SK-N-SH (cell line): ENCODE measurements around the gene ZNF518A. TPM values are rescaled to one million over a fixed set of nuclear protein-coding genes. Genes with fewer than 3 reads are reported as not detected.

Source experiments
- CTCF ChIA-PET: fragments of 300-600, 350-600 bp; formaldehyde crosslinking; extraction: SDS; loops from one replicate; lab custom pipeline; 2021; lab: Yijun Ruan, JAX
- POLR2A ChIA-PET: fragments of 350-600 bp; sonication (Branson Sonifier 250); formaldehyde crosslinking; extraction: SDS; loops from one replicate; lab custom pipeline; 2020; ENCODE audit warnings: antibody characterized with exemption, inconsistent platforms; lab: Yijun Ruan, JAX
- DNase-seq: peaks from one replicate; pipeline ENCODE4 v3.0.0; 2012
- H2AFZ ChIP-seq: fragments of 200-600 bp; sonication (generic); 2 replicates; pipeline ENCODE4 v1.8.1; 2016; ENCODE audit warnings: antibody characterized with exemption, mild to moderate bottlenecking, low read depth
- H3F3A ChIP-seq: fragments of 200-600 bp; sonication (generic); replicated peaks from 2 replicates; pipeline ENCODE3; 2016; ENCODE audit warnings: antibody characterized with exemption, mild to moderate bottlenecking; ENCODE audit not compliant: insufficient read depth
- H3K27ac ChIP-seq, 2 experiments: fragments of 200-500 bp in 1 of 2; fragments of 200-600 bp in 1 of 2; sonication (Bioruptor generic) in 1 of 2; sonication (generic), shearing (Covaris generic) in 1 of 2; 2 replicates each; pipeline versions ENCODE4 v1.5.1 to v1.6.1; 2014 to 2016; ENCODE audit warnings: low read depth in 2 of 2, inconsistent platforms in 1 of 2, low read length in 1 of 2, mild to moderate bottlenecking in 1 of 2, mixed read lengths in 1 of 2
- H3K27me3 ChIP-seq: fragments of 200-600 bp; sonication (generic), shearing (Covaris generic); 2 replicates; pipeline ENCODE4 v1.6.1; 2016; ENCODE audit warnings: mixed run types; ENCODE audit not compliant: insufficient read depth
- H3K36me3 ChIP-seq, 2 experiments: fragments of 200-500 bp in 1 of 2; fragments of 200-600 bp in 1 of 2; sonication (Bioruptor generic) in 1 of 2; sonication (generic) in 1 of 2; replicated peaks in 1 of 2; 2 replicates each; pipeline versions ENCODE3 to v1.5.1; 2014 to 2016; ENCODE audit warnings: low read length in 1 of 2, mild to moderate bottlenecking in 1 of 2; ENCODE audit not compliant: insufficient read depth in 2 of 2, control insufficient read depth in 1 of 2
- H3K4me1 ChIP-seq, 2 experiments: fragments of 200-500 bp in 1 of 2; fragments of 200-600 bp in 1 of 2; sonication (Bioruptor generic) in 1 of 2; sonication (generic), shearing (Covaris generic) in 1 of 2; 2 replicates each; pipeline versions ENCODE4 v1.5.1 to v1.6.1; 2014 to 2016; ENCODE audit warnings: low read depth in 1 of 2, low read length in 1 of 2, mixed run types in 1 of 2; ENCODE audit not compliant: insufficient read depth in 2 of 2, control insufficient read depth in 1 of 2
- H3K4me2 ChIP-seq: fragments of 200-600 bp; sonication (generic), shearing (Covaris generic); 2 replicates; pipeline ENCODE4 v1.6.1; 2017; ENCODE audit warnings: mixed run types
- H3K4me3 ChIP-seq, 2 experiments: fragments of 200-500 bp in 1 of 2; fragments of 200-600 bp in 1 of 2; sonication (Bioruptor generic) in 1 of 2; sonication (generic), shearing (Covaris generic) in 1 of 2; 2 replicates each; pipeline versions ENCODE4 v1.5.1 to v1.8.1; 2014 to 2016; ENCODE audit warnings: low read depth in 2 of 2, inconsistent platforms in 1 of 2, low read length in 1 of 2, mild to moderate bottlenecking in 1 of 2, mixed read lengths in 1 of 2, moderate library complexity in 1 of 2
- H3K79me2 ChIP-seq: fragments of 200-600 bp; sonication (generic); 2 replicates; pipeline ENCODE4 v1.8.1; 2017; ENCODE audit warnings: mild to moderate bottlenecking; ENCODE audit not compliant: insufficient read depth
- H3K9ac ChIP-seq: fragments of 200-600 bp; sonication (generic); 2 replicates; pipeline ENCODE4 v1.6.1; 2017; ENCODE audit warnings: mixed run types
- H3K9me2 ChIP-seq: fragments of 200-600 bp; sonication (generic); 2 replicates; pipeline ENCODE4 v1.6.1; 2017; ENCODE audit warnings: mixed run types
- H3K9me3 ChIP-seq: fragments of 200-600 bp; sonication (generic); 2 replicates; pipeline ENCODE4 v1.6.1; 2017; ENCODE audit warnings: mixed run types, mild to moderate bottlenecking, moderate library complexity
- H4K20me1 ChIP-seq: fragments of 200-600 bp; sonication (generic); 2 replicates; pipeline ENCODE4 v1.6.1; 2017; ENCODE audit warnings: mild to moderate bottlenecking, mixed run types; ENCODE audit not compliant: insufficient read depth
- CHD2 ChIP-seq: fragments of 150-350 bp; IDR thresholded peaks from 2 replicates; pipeline ENCODE4 v1.6.1; 2018; ENCODE audit warnings: low read length; ENCODE audit not compliant: partially characterized antibody
- ELF1 ChIP-seq: IDR thresholded peaks from 2 replicates; pipeline ENCODE4 v1.4.0; 2012
- EZH2phosphoT487 ChIP-seq: fragments of 200-600 bp; sonication (generic); IDR thresholded peaks from 2 replicates; pipeline ENCODE4 v1.6.1; 2017; ENCODE audit warnings: low read depth, mixed run types, mild to moderate bottlenecking, antibody characterized with exemption, moderate library complexity, borderline replicate concordance
- FOSL2 ChIP-seq: IDR thresholded peaks from 2 replicates; pipeline ENCODE4 v1.4.0; 2012; ENCODE audit warnings: low read depth, mild to moderate bottlenecking, moderate library complexity, borderline replicate concordance
- FOXJ3 ChIP-seq: sonication (generic); formaldehyde crosslinking; IDR thresholded peaks from 2 replicates; pipeline ENCODE4 v1.5.1; 2020; ENCODE audit warnings: mild to moderate bottlenecking, missing genetic modification reagents
- FOXM1 ChIP-seq: IDR thresholded peaks from 2 replicates; pipeline ENCODE4 v1.4.0; 2012; ENCODE audit warnings: low read depth, mild to moderate bottlenecking
- GABPA ChIP-seq: IDR thresholded peaks from 2 replicates; pipeline ENCODE4 v1.4.0; 2012; ENCODE audit warnings: low read depth, mild to moderate bottlenecking
- GATA2 ChIP-seq: sonication (generic); formaldehyde crosslinking; IDR thresholded peaks from 2 replicates; pipeline ENCODE4 v1.5.0; 2020; ENCODE audit warnings: mild to moderate bottlenecking, missing genetic modification reagents
- JUND ChIP-seq: IDR thresholded peaks from 2 replicates; pipeline ENCODE4 v1.4.0; 2012
- MXI1 ChIP-seq: IDR thresholded peaks from 2 replicates; pipeline ENCODE4 v1.6.1; 2012; ENCODE audit warnings: mild to moderate bottlenecking, low read depth, low read length, improper control_type of control experiment
- POLR2AphosphoS5 ChIP-seq: IDR thresholded peaks from 2 replicates; pipeline ENCODE4 v1.6.1; 2012; ENCODE audit warnings: low read depth, low read length
- RCOR1 ChIP-seq: fragments of 150-350 bp; IDR thresholded peaks from 2 replicates; pipeline ENCODE4 v1.6.1; 2017; ENCODE audit warnings: antibody characterized with exemption, low read length
- REST ChIP-seq: IDR thresholded peaks from 2 replicates; pipeline ENCODE4 v1.6.1; 2012; ENCODE audit warnings: mild to moderate bottlenecking, low read depth, low read length, moderate library complexity
- RXRA ChIP-seq: IDR thresholded peaks from 2 replicates; pipeline ENCODE4 v1.4.0; 2012; ENCODE audit warnings: low read depth, mild to moderate bottlenecking, borderline replicate concordance
- SIN3A ChIP-seq: IDR thresholded peaks from 2 replicates; pipeline ENCODE4 v1.6.1; 2012; ENCODE audit warnings: low read depth, mild to moderate bottlenecking, low read length, moderate library complexity, borderline replicate concordance
- SMC3 ChIP-seq: IDR thresholded peaks from 2 replicates; pipeline ENCODE4 v1.6.1; 2012; ENCODE audit warnings: low read depth, low read length, improper control_type of control experiment
- TCF12 ChIP-seq: IDR thresholded peaks from 2 replicates; pipeline ENCODE4 v1.4.0; 2012
- YY1 ChIP-seq: IDR thresholded peaks from 2 replicates; pipeline ENCODE4 v1.4.0; 2012; ENCODE audit warnings: low read depth, mild to moderate bottlenecking
- WGBS: methylation state at CpG from one replicate; pipeline ENCODE4 v1.1.6; 2017; ENCODE audit warnings: low lambda C conversion rate; 5-methylcytosine and 5-hydroxymethylcytosine counted together
- polyA plus RNA-seq, 3 experiments: library from polyadenylated mRNA; depleted of rRNA; stranded (reverse); fragments of >200 nt; gene quantifications; 2 replicates each; pipeline ENCODE4 v1.2.3, GENCODE V29; 2012
- TF ChIP-seq, protein P1 (sequence below): IDR thresholded peaks from 2 replicates; pipeline ENCODE4 v1.4.0; 2012; ENCODE audit warnings: low read depth, borderline replicate concordance
- TF ChIP-seq, protein P2 (sequence below): fragments of 150-350 bp; IDR thresholded peaks from 2 replicates; pipeline ENCODE4 v1.6.1; 2017; ENCODE audit warnings: antibody characterized with exemption, low read length, low read depth, borderline replicate concordance
- TF ChIP-seq, protein P3 (sequence below): fragments of 200-600 bp; sonication (generic); IDR thresholded peaks from 2 replicates; pipeline ENCODE4 v1.6.1; 2017; ENCODE audit warnings: antibody characterized with exemption, mild to moderate bottlenecking, moderate library complexity

The ZNF518A gene
- polyA plus RNA-seq, 1 of the 3 experiments (the other 2 are of a cell fraction) = 1.7 TPM

DNA sequence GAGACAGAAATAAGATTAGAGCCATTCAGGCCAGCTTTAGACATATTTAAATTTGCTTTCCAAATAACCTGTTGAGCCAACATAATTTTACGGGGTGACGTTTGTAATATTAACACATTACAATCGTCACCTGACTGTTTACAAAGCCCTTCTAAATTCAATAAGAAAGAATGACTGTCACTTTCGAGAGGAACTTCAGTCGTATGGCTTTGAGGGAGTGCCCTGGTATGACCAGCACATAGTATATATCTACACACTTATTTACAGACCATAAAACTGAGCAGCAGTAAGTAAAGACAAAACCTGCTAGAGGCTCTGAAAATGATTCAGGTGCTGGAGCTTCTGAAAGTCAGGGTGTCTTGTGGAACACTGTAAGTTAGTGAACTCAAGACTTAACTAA lies 78.8 kb downstream of the ZNF518A start:
- Histone ChIP-seq H3F3A (no peaks in the 10 kb centered on the region), H3K9ac (no peak overlapping the region), H3K36me3 (no peaks in the 10 kb centered on the region), H3K4me1 (no peaks in the 10 kb centered on the region), H4K20me1 (no peaks in the 10 kb centered on the region), H3K79me2 (no peaks in the 10 kb centered on the region), H2AFZ (no peak overlapping the region), H3K9me3 (no peaks in the 10 kb centered on the region), H3K27ac (no peak overlapping the region), H3K4me3 (no peak overlapping the region), H3K27me3 (peaks cover 9% of the 10 kb centered on the region; the same call in 1 of the 2 replicates), H3K9me2 (no peaks in the 10 kb centered on the region), H3K4me2 (no peak overlapping the region)
- 22% methylated on average over 5 of the region's 5 CpGs for WGBS
- TF ChIP-seq FOSL2 (no peak), RCOR1 (no peak), EZH2phosphoT487 (no peak), GABPA (no peak), ELF1 (no peak), POLR2AphosphoS5 (no peak), SIN3A (no peak), FOXJ3 (CRISPR knock-in tag) (no peak), FOXM1 (no peak), REST (no peak), YY1 (no peak), JUND (no peak)
- TF ChIP-seq, protein P1, sequence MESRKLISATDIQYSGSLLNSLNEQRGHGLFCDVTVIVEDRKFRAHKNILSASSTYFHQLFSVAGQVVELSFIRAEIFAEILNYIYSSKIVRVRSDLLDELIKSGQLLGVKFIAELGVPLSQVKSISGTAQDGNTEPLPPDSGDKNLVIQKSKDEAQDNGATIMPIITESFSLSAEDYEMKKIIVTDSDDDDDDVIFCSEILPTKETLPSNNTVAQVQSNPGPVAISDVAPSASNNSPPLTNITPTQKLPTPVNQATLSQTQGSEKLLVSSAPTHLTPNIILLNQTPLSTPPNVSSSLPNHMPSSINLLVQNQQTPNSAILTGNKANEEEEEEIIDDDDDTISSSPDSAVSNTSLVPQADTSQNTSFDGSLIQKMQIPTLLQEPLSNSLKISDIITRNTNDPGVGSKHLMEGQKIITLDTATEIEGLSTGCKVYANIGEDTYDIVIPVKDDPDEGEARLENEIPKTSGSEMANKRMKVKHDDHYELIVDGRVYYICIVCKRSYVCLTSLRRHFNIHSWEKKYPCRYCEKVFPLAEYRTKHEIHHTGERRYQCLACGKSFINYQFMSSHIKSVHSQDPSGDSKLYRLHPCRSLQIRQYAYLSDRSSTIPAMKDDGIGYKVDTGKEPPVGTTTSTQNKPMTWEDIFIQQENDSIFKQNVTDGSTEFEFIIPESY = no peak
- no peak for DNase-seq
- CTCF ChIA-PET = interaction anchor here (0.8 to 1.5 kb wide), 2 partner anchors 15 to 20 kb away, joined by 3 to 5 read pairs; no protein-coding TSS in a partner anchor
- POLR2A ChIA-PET = no interaction called here

DNA sequence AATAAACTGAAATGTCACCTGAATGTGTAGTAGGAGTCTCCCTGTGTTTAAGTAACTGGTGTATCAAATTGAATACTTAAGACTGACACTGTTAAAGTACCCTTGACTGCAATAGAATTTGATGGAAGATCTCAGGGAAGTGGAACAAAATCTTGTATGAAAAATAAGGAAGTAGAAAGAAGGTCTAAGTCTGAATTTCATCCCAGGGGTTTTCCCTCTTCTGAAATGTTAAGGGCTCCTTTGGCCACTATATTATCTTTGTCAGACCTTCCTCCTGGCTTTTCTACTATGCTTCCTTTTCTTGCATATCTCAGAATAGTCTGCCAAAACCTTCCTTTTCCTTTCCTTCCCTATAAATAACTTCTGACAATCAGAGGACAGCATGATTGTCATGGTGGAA lies 81.7 kb downstream of the ZNF518A start:
- ChIA-PET CTCF (no interaction called here), POLR2A (no interaction called here)
- no peak for DNase-seq
- Histone ChIP-seq H3K27me3 (0 out of 2 replicates have a peak, but pooled peaks cover 9% of the 10 kb centered on the region), H3K9ac (no peak overlapping the region), H2AFZ (no peak overlapping the region), H3K36me3 (no peaks in the 10 kb centered on the region), H3K79me2 (no peaks in the 10 kb centered on the region), H3K4me3 (no peak overlapping the region), H3K9me2 (no peaks in the 10 kb centered on the region), H3F3A (no peaks in the 10 kb centered on the region), H3K4me2 (no peak overlapping the region), H4K20me1 (no peaks in the 10 kb centered on the region), H3K9me3 (no peaks in the 10 kb centered on the region), H3K27ac (no peak overlapping the region), H3K4me1 (no peaks in the 10 kb centered on the region)
- TF ChIP-seq ELF1 = no peak
- TF ChIP-seq, protein P2, sequence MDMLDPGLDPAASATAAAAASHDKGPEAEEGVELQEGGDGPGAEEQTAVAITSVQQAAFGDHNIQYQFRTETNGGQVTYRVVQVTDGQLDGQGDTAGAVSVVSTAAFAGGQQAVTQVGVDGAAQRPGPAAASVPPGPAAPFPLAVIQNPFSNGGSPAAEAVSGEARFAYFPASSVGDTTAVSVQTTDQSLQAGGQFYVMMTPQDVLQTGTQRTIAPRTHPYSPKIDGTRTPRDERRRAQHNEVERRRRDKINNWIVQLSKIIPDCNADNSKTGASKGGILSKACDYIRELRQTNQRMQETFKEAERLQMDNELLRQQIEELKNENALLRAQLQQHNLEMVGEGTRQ = no peak
- no peak for TF ChIP-seq FOXM1
- TF ChIP-seq, protein P3, sequence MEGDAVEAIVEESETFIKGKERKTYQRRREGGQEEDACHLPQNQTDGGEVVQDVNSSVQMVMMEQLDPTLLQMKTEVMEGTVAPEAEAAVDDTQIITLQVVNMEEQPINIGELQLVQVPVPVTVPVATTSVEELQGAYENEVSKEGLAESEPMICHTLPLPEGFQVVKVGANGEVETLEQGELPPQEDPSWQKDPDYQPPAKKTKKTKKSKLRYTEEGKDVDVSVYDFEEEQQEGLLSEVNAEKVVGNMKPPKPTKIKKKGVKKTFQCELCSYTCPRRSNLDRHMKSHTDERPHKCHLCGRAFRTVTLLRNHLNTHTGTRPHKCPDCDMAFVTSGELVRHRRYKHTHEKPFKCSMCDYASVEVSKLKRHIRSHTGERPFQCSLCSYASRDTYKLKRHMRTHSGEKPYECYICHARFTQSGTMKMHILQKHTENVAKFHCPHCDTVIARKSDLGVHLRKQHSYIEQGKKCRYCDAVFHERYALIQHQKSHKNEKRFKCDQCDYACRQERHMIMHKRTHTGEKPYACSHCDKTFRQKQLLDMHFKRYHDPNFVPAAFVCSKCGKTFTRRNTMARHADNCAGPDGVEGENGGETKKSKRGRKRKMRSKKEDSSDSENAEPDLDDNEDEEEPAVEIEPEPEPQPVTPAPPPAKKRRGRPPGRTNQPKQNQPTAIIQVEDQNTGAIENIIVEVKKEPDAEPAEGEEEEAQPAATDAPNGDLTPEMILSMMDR = no peak
- TF ChIP-seq SMC3 = no peak
- TF ChIP-seq RCOR1 = no peak
- TF ChIP-seq CHD2 = no peak
- no peak for TF ChIP-seq RXRA
- no peak for TF ChIP-seq TCF12
- no peak for TF ChIP-seq GATA2 (CRISPR knock-in tag)
- TF ChIP-seq MXI1 = no peak
